Esophagus muscularis mucosa (tissue), 4 donors: ENCODE results near the gene S100A14. TPM values are rescaled to one million over a fixed set of nuclear protein-coding genes. Genes with fewer than 3 reads are reported as not detected.

ENCODE experiments used
- DNase-seq: peaks from one replicate; pipeline ENCODE4 v3.0.0-alpha.2; 2017; ENCODE audit errors: extremely low spot score
- H3K27ac ChIP-seq, 4 donors: fragments of 200-600 bp; sonication (generic); replicated peaks in 1 of 4; 1 replicate in 3 of 4; 2 replicates in 1 of 4; pipeline ENCODE4 v1.5.1; 2016 to 2019; ENCODE audit warnings: mild to moderate bottlenecking in 1 of 4
- H3K27me3 ChIP-seq, 4 donors: fragments of 200-600 bp; sonication (generic); one replicate each; pipeline versions ENCODE4 v1.5.1 to v1.6.0; 2016 to 2019
- H3K36me3 ChIP-seq, 4 donors: fragments of 200-600 bp; sonication (generic); one replicate each; pipeline ENCODE4 v1.5.1; 2016 to 2019
- H3K4me1 ChIP-seq, 4 donors: fragments of 200-600 bp; sonication (generic); one replicate each; pipeline ENCODE4 v1.5.1; 2016 to 2019
- H3K4me3 ChIP-seq, 4 donors: fragments of 200-600 bp; sonication (generic); 1 replicate in 2 of 4; 2 replicates in 2 of 4; pipeline ENCODE4 v1.5.1; 2016 to 2019; ENCODE audit warnings: mild to moderate bottlenecking in 4 of 4, moderate library complexity in 1 of 4
- H3K9me3 ChIP-seq, 4 donors: fragments of 200-600 bp; sonication (generic); 1 replicate in 3 of 4; 2 replicates in 1 of 4; pipeline ENCODE4 v1.5.1; 2016 to 2019
- CTCF ChIP-seq, 3 experiments: fragments of 200-600 bp in 2 of 3; fragments of 450-650 bp in 1 of 3; sonication (generic) in 2 of 3; IDR thresholded peaks; one replicate each; pipeline ENCODE4 v1.5.1; 2017 to 2019; ENCODE audit warnings: antibody characterized with exemption in 3 of 3, mild to moderate bottlenecking in 2 of 3, moderate library complexity in 1 of 3
- EP300 ChIP-seq: sonication (generic); formaldehyde crosslinking; IDR thresholded peaks from one replicate; pipeline ENCODE4 v1.6.1; 2017; ENCODE audit warnings: antibody characterized with exemption
- POLR2A ChIP-seq: fragments of 450-650 bp; IDR thresholded peaks from one replicate; pipeline ENCODE4 v1.6.1; 2017; ENCODE audit warnings: antibody characterized with exemption, moderate library complexity, mild to moderate bottlenecking, low read depth
- POLR2AphosphoS5 ChIP-seq, 2 donors: sonication (generic); formaldehyde crosslinking; IDR thresholded peaks; one replicate each; pipeline ENCODE4 v1.6.1; 2017; ENCODE audit warnings: antibody characterized with exemption in 2 of 2
- WGBS: methylation state at CpG from one replicate; pipeline ENCODE4 v1.1.5; 2018; 5-methylcytosine and 5-hydroxymethylcytosine counted together
- intact Hi-C: fragments of 100-400 bp; cut with DNase I; formaldehyde crosslinking; loops from one replicate; pipeline ENCODE4 v1.15.1; 2023
- total RNA-seq, 4 donors: library from RNA; depleted of rRNA; stranded (reverse); fragments of >200 nt; gene quantifications; one replicate each; pipeline versions ENCODE4 v1.1.0 to v1.2.1, GENCODE V29; 2016

The S100A14 gene
- total RNA-seq, 4 donors from 2014 or later, result 1.0 TPM; not detected in 3

GRCh38 chr1:153648000-153648643 is 32.0 kb upstream of the S100A14 start:
- 79% methylated on average over 10 of the region's 10 CpGs for WGBS
- no peaks in the 10 kb centered on the region for H3K9me3 ChIP-seq
- no peak overlapping the region for H3K4me3 ChIP-seq
- no peak for DNase-seq
- H3K4me1 ChIP-seq, result peaks cover 8 to 21% (median 18%) of the 10 kb centered on the region in 4 donors
- no peaks in the 10 kb centered on the region for H3K27me3 ChIP-seq
- H3K36me3 ChIP-seq, result peaks cover 24 to 43% (median 31%) of the 10 kb centered on the region in 4 donors
- no peak overlapping the region for H3K27ac ChIP-seq
- intact Hi-C loops, result no loop called here
- TF ChIP-seq EP300 (no peak), CTCF (IDR thresholded peaks at IDR 0.05) (no peak), POLR2AphosphoS5 (IDR thresholded peaks at IDR 0.05) (no peak), POLR2A (no peak)

- intact Hi-C loops, result no loop called here
- Histone ChIP-seq H3K9me3 (no peaks in the 10 kb centered on the region), H3K4me1 (peaks cover 11 to 23% (median 18%) of the 10 kb centered on the region in 4 donors), H3K27me3 (no peaks in the 10 kb centered on the region), H3K27ac (peak overlapping the region in 2 of 4 donors; percentile 8 to 19), H3K36me3 (peaks cover 32 to 51% (median 39%) of the 10 kb centered on the region in 4 donors), H3K4me3 (no peak overlapping the region)
- WGBS, result 64% methylated on average over 2 of the region's 2 CpGs
- DNase-seq, result no peak
- TF ChIP-seq EP300 (no peak), CTCF (IDR thresholded peaks at IDR 0.05) (no peak), POLR2A (no peak), POLR2AphosphoS5 (IDR thresholded peaks at IDR 0.05) (peak in 1 of 2 donors; percentile 12)
These were observed 31.2 kb upstream of the S100A14 start for GRCh38 chr1:153647346-153647714.

GRCh38 chr1:153646672-153647345 is 30.7 kb upstream of the S100A14 start:
- WGBS, result 84% methylated on average over 5 of the region's 5 CpGs
- H3K4me3 ChIP-seq, result no peak overlapping the region
- no peaks in the 10 kb centered on the region for H3K27me3 ChIP-seq
- peaks cover 11 to 28% (median 18%) of the 10 kb centered on the region in 4 donors for H3K4me1 ChIP-seq
- no peak for DNase-seq
- peaks cover 34 to 56% (median 44%) of the 10 kb centered on the region in 4 donors for H3K36me3 ChIP-seq
- TF ChIP-seq POLR2AphosphoS5 (IDR thresholded peaks at IDR 0.05), result no peak
- no peak for TF ChIP-seq POLR2A
- TF ChIP-seq CTCF (IDR thresholded peaks at IDR 0.05), result no peak
- no peak for TF ChIP-seq EP300
- intact Hi-C loops, result no loop called here
- no peaks in the 10 kb centered on the region for H3K9me3 ChIP-seq
- H3K27ac ChIP-seq, result peak overlapping the region in 2 of 4 donors; percentile 8 to 19

- intact Hi-C loops, result no loop called here
- no peak for DNase-seq
- H3K9me3 ChIP-seq, result no peaks in the 10 kb centered on the region
- peaks cover 19 to 48% (median 27%) of the 10 kb centered on the region in 4 donors for H3K4me1 ChIP-seq
- H3K4me3 ChIP-seq, result no peak overlapping the region
- TF ChIP-seq CTCF (IDR thresholded peaks at IDR 0.05) (no peak), EP300 (no peak), POLR2AphosphoS5 (IDR thresholded peaks at IDR 0.05) (no peak), POLR2A (no peak)
- peak overlapping the region in 3 of 4 donors; percentile 4 to 51 (median 17) for H3K27ac ChIP-seq
- no peaks in the 10 kb centered on the region for H3K27me3 ChIP-seq
- H3K36me3 ChIP-seq, result peaks cover 59 to 86% (median 72%) of the 10 kb centered on the region in 4 donors
These were observed 27.7 kb upstream of the S100A14 start for GRCh38 chr1:153643816-153644215.
